ENCODE measurements around the gene OR52J3.

- TF ChIP-seq CTCF (IDR thresholded peaks at IDR 0.05): no peak
- TF ChIP-seq POLR2A (IDR thresholded peaks at IDR 0.05): no peak
Observed at GRCh38 chr11:5046754-5047330, 516 bp downstream of the OR52J3 start.
